Ishikawa (cell line): Measurements from ENCODE around the gene AKAP3.

Experiments
- CEBPB ChIP-seq: IDR thresholded peaks from 2 replicates; pipeline ENCODE4 v1.6.1; 2012
- CREB1 ChIP-seq: IDR thresholded peaks from 2 replicates; pipeline ENCODE4 v1.6.1; 2012; ENCODE audit warnings: low read depth
- EGR1 ChIP-seq: IDR thresholded peaks from 2 replicates; pipeline ENCODE4 v1.6.1; 2012
- EP300 ChIP-seq: IDR thresholded peaks from 2 replicates; pipeline ENCODE4 v1.6.1; 2012; ENCODE audit warnings: borderline replicate concordance
- FOXM1 ChIP-seq: IDR thresholded peaks from 2 replicates; pipeline ENCODE4 v1.6.1; 2012; ENCODE audit warnings: low read depth, borderline replicate concordance
- MAX ChIP-seq: IDR thresholded peaks from 2 replicates; pipeline ENCODE4 v1.6.1; 2012
- NFIC ChIP-seq: IDR thresholded peaks from 2 replicates; pipeline ENCODE4 v1.6.1; 2012
- RAD21 ChIP-seq: IDR thresholded peaks from 2 replicates; pipeline ENCODE4 v1.6.1; 2012; ENCODE audit warnings: low read depth
- TAF1 ChIP-seq: IDR thresholded peaks from 2 replicates; pipeline ENCODE4 v1.6.1; 2012; ENCODE audit warnings: low read depth, mild to moderate bottlenecking
- TCF12 ChIP-seq: IDR thresholded peaks from 2 replicates; pipeline ENCODE4 v1.6.1; 2012; ENCODE audit warnings: low read depth
- TEAD4 ChIP-seq: IDR thresholded peaks from 2 replicates; pipeline ENCODE4 v1.6.1; 2012
- USF1 ChIP-seq: IDR thresholded peaks from 2 replicates; pipeline ENCODE4 v1.6.1; 2012
- YY1 ChIP-seq: IDR thresholded peaks from 2 replicates; pipeline ENCODE4 v1.6.1; 2012; ENCODE audit warnings: low read depth
- ZBTB7A ChIP-seq: IDR thresholded peaks from 2 replicates; pipeline ENCODE4 v1.6.1; 2012; ENCODE audit warnings: low read depth
- TF ChIP-seq, protein P1 (sequence below): IDR thresholded peaks from 2 replicates; pipeline ENCODE4 v1.6.1; 2012; ENCODE audit warnings: low read depth, mild to moderate bottlenecking

AKAP3 gene

GRCh38 chr12:4653257-4653656 lies 4.4 kb upstream of the AKAP3 start:
- TF ChIP-seq, protein P1, sequence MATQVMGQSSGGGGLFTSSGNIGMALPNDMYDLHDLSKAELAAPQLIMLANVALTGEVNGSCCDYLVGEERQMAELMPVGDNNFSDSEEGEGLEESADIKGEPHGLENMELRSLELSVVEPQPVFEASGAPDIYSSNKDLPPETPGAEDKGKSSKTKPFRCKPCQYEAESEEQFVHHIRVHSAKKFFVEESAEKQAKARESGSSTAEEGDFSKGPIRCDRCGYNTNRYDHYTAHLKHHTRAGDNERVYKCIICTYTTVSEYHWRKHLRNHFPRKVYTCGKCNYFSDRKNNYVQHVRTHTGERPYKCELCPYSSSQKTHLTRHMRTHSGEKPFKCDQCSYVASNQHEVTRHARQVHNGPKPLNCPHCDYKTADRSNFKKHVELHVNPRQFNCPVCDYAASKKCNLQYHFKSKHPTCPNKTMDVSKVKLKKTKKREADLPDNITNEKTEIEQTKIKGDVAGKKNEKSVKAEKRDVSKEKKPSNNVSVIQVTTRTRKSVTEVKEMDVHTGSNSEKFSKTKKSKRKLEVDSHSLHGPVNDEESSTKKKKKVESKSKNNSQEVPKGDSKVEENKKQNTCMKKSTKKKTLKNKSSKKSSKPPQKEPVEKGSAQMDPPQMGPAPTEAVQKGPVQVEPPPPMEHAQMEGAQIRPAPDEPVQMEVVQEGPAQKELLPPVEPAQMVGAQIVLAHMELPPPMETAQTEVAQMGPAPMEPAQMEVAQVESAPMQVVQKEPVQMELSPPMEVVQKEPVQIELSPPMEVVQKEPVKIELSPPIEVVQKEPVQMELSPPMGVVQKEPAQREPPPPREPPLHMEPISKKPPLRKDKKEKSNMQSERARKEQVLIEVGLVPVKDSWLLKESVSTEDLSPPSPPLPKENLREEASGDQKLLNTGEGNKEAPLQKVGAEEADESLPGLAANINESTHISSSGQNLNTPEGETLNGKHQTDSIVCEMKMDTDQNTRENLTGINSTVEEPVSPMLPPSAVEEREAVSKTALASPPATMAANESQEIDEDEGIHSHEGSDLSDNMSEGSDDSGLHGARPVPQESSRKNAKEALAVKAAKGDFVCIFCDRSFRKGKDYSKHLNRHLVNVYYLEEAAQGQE: no peak
- TF ChIP-seq CREB1 (no peak), TEAD4 (no peak), EP300 (no peak), MAX (no peak), NFIC (no peak), FOXM1 (no peak), USF1 (no peak), RAD21 (no peak), CEBPB (no peak), TCF12 (no peak), YY1 (no peak), TAF1 (no peak), EGR1 (no peak), ZBTB7A (no peak)

GRCh38 chr12:4649358-4649661 lies 459 bp upstream of the AKAP3 start:
- TF ChIP-seq NFIC (no peak), ZBTB7A (no peak), RAD21 (no peak), TEAD4 (no peak), EGR1 (no peak), TAF1 (no peak), MAX (no peak), CREB1 (no peak), FOXM1 (no peak)
- TF ChIP-seq, protein P1: no peak

DNA sequence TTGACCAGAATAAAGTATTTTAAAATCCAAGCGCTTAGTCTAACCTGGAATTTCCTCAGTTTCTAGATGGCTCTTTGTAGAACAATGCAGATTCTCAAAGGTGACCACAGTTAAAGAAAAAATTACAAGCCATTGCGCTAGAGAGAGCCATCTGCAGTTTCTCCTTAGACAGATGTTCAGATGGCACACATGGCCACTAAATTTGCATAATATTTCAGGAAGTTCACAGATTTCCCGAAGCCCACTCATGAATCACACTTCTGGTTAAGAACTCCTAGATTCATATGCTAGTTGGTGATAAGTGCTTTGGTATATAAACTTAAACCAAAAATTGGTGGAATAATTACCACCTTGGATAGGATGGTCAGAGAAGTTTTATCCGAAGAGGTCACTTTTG lies 749 bp downstream of the AKAP3 start:
- TF ChIP-seq TEAD4 (no peak), ZBTB7A (no peak), EP300 (no peak), FOXM1 (no peak), USF1 (no peak)

DNA sequence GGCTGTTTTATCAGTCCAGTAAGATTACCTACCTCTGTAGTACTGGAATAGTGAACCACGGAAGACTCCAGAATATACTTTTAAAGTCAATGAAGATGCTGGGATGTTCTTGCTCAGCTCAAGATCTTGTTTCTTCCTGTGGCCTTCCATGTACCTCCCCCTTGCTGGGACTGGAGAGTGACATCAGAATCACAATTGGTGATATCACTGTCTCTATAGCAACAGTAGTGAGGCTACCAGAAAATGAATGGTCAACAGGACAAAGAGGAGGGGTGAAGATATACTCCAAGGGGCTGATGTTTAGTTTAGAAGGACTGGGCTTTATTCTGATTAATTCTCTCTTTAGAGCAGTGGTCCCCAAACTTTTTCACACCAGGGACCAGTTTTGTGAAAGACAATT lies 3.8 kb downstream of the AKAP3 start:
- TF ChIP-seq, protein P1: no peak
- TF ChIP-seq CEBPB: no peak
- no peak for TF ChIP-seq TEAD4
- no peak for TF ChIP-seq FOXM1
- TF ChIP-seq CREB1: no peak
- no peak for TF ChIP-seq RAD21
- no peak for TF ChIP-seq USF1
- TF ChIP-seq ZBTB7A: no peak
- no peak for TF ChIP-seq TAF1
- no peak for TF ChIP-seq EGR1
- TF ChIP-seq MAX: no peak
- no peak for TF ChIP-seq YY1
- no peak for TF ChIP-seq EP300
- TF ChIP-seq TCF12: no peak
- TF ChIP-seq NFIC: no peak
